AG10803 (cell line): ENCODE results near the gene SLC39A6.

Experiments
- DNase-seq: peaks from one replicate; pipeline ENCODE4 v3.0.0; 2010; ENCODE audit warnings: low read depth
- H3K4me3 ChIP-seq: 2 replicates; pipeline ENCODE4 v1.5.1; 2011; ENCODE audit warnings: mild to moderate bottlenecking, low read length, control low read depth
- CTCF ChIP-seq: conservative IDR thresholded peaks from 2 replicates; pipeline ENCODE4 v1.5.1; 2011; ENCODE audit warnings: mild to moderate bottlenecking, low read length, control low read depth, inconsistent platforms

The SLC39A6 gene

GRCh38 chr18:36114251-36114650, 14.9 kb downstream of the SLC39A6 start:
- TF ChIP-seq CTCF: no peak
- no peak for DNase-seq
- H3K4me3 ChIP-seq: no peak overlapping the region

GRCh38 chr18:36112302-36112701, 16.8 kb downstream of the SLC39A6 start:
- no peak for TF ChIP-seq CTCF

GRCh38 chr18:36109737-36110136, 19.4 kb downstream of the SLC39A6 start:
- no peak overlapping the region for H3K4me3 ChIP-seq
- no peak for DNase-seq
- TF ChIP-seq CTCF: no peak

More at GRCh38 chr18:36112302-36112701, 16.8 kb downstream of the SLC39A6 start:
- DNase-seq: no peak
- H3K4me3 ChIP-seq: no peak overlapping the region

- no peak for DNase-seq
- no peak overlapping the region for H3K4me3 ChIP-seq
- no peak for TF ChIP-seq CTCF
These were observed 20.5 kb downstream of the SLC39A6 start for GRCh38 chr18:36108601-36109000.

- TF ChIP-seq CTCF: no peak
- no peak for DNase-seq
- no peak overlapping the region for H3K4me3 ChIP-seq
These were observed 20.9 kb downstream of the SLC39A6 start for GRCh38 chr18:36108196-36108595.

- no peak overlapping the region for H3K4me3 ChIP-seq
- DNase-seq: no peak
- no peak for TF ChIP-seq CTCF
These were observed 21.7 kb downstream of the SLC39A6 start for GRCh38 chr18:36107477-36107876.

GRCh38 chr18:36104749-36105148, 24.4 kb downstream of the SLC39A6 start:
- no peak for TF ChIP-seq CTCF
- no peak overlapping the region for H3K4me3 ChIP-seq
- no peak for DNase-seq
